Hypothalamus (tissue), 51 donors: ENCODE data around the gene ZNRF3.
"Not testable (repeated sequence)": the region's sequence is repeated elsewhere in the genome, so short reads cannot be mapped to it uniquely, and the experiment has no call there.

Experiments
- DNase-seq, 51 donors: peaks; one replicate each; lab custom pipeline; 2025; lab: John Stamatoyannopoulos, UW

The ZNRF3 gene

DNA sequence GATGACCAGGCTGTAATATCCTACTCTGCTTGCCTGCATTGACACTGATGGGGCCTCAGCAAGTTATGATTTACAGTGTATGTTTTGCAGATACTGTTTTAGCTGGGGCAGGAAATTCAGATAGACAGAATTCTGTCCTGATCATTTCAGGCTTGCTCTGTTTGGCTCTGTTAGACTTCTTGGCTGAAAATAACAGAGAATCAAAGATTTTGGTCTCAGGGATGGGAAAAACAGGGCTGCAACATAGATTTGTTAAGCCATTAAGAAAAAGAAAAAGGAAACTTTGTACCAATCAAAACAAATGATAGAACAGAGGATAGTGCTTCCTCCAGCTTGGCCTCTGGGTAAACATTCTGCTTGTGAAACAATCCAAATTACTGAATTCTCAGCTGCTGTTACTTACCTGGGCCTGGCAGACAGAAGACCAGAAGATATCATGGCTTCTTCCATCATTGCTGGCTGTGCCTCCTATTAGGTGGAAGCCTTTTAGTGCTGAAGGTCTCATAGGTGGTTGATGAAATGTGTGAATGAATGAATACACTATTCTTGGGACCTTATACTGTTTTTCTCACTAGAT, 22.0 kb downstream of the ZNRF3 start:
- no peak for DNase-seq

- no peak for DNase-seq
Measured at GRCh38 chr22:28906312-28906711, 22.9 kb downstream of the ZNRF3 start.

DNA sequence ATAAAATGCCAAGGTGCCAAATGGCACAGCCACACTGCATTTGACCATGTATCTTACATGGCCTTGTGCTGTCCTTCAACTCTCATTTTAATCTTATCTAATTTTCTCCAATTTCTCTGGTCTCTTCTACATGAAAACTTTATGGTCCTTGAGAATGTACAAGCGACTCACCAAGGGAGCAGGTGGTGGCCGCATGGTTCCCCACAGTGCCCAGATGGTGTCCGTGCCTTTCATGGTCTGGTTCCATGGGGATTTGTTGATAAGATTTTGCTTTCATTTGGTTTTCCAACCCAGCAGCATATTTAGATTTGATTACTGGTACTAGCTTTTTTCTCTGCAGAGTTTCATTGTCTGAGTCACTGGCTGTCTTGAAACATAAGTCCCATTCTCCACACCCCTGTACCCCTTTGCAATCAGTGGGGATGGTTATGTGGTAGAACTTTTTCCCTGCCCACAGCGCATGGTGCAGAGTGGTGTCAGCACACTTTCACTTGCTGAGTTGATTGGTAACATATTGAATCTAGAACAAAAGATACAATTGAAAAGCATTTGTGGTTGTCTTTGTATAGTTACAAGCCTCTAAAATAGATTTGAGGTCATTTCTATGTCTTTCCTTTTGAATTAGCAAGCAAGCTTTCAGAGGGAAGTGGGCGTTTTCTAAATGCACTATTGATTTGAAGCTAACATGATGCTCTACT, 24.1 kb downstream of the ZNRF3 start:
- DNase-seq = peak in 1 of 51 donors; percentile 27

DNA sequence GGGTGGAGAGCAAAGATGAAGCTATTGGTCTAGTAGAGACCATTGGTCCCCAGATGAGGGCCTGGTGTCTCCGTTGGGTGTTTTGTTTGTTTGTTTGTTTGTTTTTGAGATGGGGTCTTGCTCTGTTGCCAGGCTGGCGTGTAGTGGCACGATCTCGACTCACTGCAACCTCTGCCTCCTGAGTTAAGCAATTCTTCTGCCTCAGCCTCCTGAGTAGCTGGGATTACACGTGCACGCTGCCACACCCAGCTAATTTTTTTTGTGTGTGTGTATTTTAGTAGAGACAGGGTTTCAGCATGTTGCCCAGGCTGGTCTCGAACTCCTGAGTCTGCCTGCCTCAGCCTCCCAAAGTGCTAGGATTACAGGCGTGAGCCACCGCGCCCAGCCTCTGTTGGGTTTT, 25.4 kb downstream of the ZNRF3 start:
- DNase-seq = not testable (repeated sequence)

GRCh38 chr22:28909375-28909774, 26.0 kb downstream of the ZNRF3 start:
- no peak for DNase-seq

DNA sequence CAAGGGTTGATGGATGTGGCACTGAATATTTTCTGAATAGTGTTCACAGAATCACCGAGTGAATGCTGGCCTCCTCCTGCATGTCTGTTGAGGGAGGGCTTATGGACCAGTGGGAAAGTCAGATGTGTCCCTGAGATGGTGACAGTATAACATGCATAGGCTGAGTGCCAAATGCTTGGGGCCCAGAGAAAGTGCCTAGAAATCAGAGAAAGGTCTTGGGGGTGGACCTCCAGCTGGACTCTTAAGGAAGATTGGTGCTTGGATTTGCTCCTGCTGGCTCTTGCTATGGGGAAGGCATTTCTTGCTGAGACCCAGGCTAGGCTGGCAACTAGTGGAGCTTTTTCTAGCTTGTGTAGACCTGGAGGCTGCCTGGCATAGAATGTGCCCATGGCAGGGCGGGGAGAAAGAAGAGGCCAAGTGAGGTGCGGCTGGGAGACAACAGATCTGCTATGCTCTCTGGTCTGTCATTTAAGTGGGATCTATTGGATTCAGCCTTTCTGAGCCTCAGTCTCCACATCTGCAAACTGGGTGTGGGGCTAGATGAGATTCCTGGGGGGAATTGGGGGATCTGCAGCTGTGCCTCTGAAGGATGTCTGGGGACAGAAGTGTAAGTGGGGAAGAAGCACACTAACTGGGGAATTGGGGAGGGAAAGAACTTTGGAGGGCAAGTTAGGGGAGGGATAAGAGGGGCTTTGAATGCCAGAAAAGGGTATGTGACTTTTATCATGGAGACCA, 27.4 kb downstream of the ZNRF3 start:
- no peak for DNase-seq

GRCh38 chr22:28911304-28911690, 27.9 kb downstream of the ZNRF3 start:
- DNase-seq = no peak

DNA sequence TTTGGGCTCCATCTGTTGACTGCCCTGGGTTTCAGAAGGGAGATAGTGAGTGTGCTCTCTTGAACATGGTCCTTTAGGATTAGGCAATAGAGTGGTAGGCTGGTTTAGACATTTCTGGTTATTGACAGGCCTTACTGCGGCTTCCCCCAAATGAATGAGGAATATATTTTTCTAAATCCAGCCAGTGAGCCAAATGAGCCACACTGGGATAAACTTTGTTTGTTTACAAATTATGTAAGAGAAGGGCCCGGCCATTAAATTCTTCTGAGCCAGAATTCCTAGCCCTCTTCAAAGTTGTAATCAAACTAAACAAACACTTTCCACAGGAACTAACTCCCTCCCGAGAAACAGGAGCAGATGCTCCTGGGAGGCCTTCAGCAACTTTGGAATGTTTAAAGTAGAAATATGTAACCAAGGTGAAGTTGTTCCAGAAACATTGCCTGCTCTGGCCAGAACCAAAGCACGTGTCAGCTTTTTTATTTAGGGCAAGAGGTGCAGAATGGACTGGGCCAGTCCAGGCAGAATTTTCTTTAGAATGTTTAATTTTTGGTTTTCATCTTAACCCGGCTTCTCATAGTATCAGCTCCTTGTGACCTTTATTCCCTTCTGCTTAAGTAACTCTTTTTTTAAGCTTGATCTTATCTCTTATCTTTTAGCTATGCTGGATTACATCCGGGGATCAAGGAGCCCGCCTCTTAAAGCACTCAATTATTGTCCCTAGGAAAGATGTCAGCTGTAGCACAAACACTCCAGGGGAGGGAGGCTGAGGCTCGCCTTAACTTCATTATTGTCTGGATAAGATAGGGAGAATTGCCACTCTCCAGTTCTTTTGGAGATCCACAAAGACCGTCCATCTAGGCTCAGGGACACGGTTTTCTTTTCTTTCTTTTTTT, 28.7 kb downstream of the ZNRF3 start:
- no peak for DNase-seq

DNA sequence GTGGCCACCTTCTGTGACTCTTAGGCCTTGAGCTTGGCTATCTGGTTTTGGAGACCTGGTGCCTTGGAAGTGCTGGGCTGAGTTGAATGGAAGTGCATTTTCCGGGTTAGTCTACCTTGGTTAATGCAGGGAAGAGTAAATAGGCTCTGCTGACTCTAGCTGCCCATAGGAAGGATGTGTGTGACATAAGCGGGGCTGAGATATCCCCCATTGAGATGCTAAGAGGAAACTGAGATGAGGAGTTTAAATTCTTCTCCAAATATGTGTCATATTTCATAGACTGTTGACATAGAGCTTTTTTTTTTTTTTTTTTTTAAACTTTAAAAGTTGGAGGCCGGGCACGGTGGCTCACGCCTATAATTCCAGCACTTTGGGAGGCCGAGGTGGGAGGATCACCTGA, 30.8 kb downstream of the ZNRF3 start:
- no peak for DNase-seq

GRCh38 chr22:28915969-28916368, 32.6 kb downstream of the ZNRF3 start:
- DNase-seq = no peak

GRCh38 chr22:28917747-28918549, 34.6 kb downstream of the ZNRF3 start:
- DNase-seq = peak in 10 of 51 donors; percentile 4 to 50 (median 26)

- DNase-seq = no peak
Measured at GRCh38 chr22:28918550-28919271, 35.3 kb downstream of the ZNRF3 start.

DNA sequence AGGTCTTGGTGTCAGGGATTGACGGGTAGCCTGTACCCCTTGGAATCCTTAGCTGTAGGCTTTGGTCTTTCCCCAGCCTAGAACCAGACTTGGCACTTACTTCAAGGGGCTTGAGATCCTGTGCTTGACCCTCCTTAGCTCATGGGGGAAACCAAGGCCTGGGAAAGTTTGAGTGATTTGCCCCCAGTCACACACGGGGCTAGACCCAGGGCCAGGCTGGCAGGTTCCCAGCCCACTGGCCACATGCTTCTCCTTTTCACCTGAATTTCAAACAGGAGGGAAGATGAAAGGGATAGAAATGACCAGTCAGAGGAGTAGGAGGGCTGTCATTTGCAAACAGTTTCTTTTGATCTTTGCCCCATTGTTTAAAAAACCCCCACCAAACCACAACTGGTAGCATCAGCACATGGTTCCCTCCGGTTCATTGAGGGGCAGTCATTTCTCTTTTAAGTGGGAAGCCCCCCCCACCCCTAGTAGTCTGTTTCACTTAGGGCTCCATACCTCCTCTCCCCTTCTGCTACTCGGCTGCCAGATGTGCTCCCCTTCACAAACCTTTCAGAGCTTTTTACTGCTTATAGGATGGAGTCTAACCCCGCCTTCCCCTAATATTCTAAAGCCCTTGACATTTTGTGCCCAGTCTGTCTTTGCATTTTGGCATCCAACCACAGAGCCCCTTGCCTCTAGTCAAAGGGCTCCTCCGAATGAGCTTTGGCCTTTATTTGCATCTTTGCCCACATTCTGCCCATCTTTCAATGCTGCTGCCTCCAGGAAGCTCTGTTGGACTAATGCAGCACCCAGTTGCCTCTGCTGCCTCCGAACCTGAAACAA, 37.6 kb downstream of the ZNRF3 start:
- DNase-seq = no peak

- no peak for DNase-seq
Measured at GRCh38 chr22:28921585-28921879, 38.2 kb downstream of the ZNRF3 start.

DNA sequence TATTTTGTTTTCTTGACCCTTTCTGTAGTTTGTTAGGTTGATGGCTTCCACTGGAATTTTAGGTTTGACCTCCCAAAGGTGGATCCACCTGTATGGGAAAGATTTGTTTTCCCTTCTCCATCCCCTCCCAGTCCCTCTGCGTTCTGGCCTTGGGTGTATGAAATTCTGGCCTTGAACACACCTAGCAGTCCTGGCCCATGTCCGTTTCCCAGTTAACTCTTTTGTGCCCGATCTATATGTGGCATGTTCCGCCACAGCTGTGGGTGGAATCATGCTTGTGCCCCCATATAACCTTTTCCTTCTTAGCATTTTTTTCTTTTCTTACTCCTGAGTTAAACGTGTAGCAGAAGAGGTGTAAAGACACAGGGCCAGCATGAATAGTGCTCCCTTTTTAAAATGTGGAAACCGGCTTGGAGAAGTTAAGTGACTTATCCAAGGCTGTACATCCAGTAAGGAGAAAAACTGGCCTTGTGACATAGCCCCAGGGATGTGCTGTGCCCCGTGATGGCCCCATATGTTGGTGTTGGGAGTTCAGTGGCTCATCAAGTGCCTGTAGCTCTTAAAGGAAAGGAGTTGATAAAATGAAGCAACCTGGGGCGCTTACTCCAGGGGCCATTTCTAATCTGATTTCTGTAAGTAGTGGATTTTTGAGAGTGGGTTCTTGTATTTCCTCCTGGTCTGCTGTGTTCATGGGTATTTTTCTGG, 39.3 kb downstream of the ZNRF3 start:
- DNase-seq = no peak

DNA sequence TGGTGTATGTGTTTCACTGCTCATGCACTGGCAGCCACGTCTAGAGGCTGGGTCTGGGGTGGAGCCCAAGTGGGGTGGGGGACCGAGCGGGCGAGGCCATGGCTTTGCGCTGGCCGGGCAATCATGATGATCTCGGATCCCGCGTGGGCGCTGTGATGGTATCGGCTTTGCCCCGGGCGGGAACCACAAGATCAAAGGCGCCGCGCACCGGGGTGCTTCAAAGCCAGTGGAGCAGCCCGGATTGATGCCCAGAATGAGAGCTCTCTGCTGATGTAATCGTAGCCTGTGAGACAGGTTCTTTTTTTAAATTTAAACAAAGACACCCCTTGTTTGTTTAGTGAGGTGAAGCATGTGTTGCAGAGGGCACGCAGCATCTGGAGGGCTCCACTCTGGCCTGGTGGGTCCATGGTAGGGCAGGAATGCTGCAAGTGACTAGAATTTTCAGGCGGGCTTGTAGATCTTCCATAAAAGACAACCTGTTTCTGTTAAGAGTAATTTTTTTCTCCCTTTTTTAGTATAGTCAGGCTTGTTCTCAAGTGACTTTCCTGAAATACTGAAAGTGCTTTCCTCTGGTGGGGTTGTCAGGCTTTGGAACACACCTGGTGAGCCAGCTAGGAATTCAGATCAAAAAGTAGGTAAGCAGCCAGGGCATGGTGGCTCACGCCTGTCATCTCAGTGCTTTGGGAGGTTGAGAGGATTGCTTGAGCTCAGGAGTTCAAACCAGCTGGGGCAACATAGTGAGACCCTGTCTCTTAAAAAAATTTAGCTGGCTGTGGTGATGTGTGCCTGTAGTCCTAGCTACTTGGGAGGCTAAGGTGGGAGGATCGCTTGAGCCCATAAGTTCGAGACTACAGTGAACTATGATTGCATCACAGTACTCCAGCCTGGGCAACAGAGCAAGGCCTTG, 40.7 kb downstream of the ZNRF3 start:
- DNase-seq = peak in 22 of 51 donors; percentile 9 to 66 (median 30)

DNA sequence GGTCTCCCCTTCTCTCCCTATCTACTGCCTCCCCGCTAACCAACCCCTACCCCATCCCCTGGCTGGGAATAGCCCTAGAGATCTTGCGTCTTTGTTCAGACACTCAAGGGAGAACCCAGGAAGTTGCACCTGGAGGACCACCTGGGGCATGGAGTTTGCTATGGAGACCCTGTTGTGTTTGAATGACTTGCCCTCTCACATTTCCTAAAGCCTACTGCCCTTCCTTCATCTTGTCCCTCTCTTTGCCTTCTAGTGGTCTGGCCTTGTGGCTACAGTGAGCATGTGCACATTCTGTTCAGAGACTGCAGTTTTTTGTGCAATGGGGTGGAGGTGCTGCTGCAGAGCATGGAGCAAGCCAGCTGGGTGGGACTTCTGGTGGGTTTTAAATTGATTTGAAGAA, 42.5 kb downstream of the ZNRF3 start:
- DNase-seq = no peak
